Left kidney (tissue), 2 donors: Measurements from ENCODE around the gene SSC4D. TPM values are rescaled to one million over a fixed set of nuclear protein-coding genes. Genes with fewer than 3 reads are reported as not detected.
A peak's percentile ranks its signal among the peaks of the same experiment; 100 is the strongest.
"Not testable (repeated sequence)": the region's sequence is repeated elsewhere in the genome, so short reads cannot be mapped to it uniquely, and the experiment has no call there.

Experiments used
- DNase-seq: peaks from one replicate; pipeline ENCODE4 v3.0.0-alpha.2; 2013
- polyA plus RNA-seq: library from polyadenylated mRNA; unstranded; fragments of 120-200 nt; gene quantifications from one replicate; pipeline ENCODE4 v1.2.1, GENCODE V29; 2013; ENCODE audit not compliant: insufficient read length

SSC4D gene
- polyA plus RNA-seq, 1 donor, result 4.3 TPM

GRCh38 chr7:76423666-76424412, 14.3 kb upstream of the SSC4D start:
- DNase-seq, result no peak

- DNase-seq, result not testable (repeated sequence)
Measured at GRCh38 chr7:76421097-76421496, 11.6 kb upstream of the SSC4D start.

- not testable (repeated sequence) for DNase-seq
Measured at GRCh38 chr7:76417654-76418310, 8.3 kb upstream of the SSC4D start.

- no peak for DNase-seq
Measured at GRCh38 chr7:76412249-76412648, 2.8 kb upstream of the SSC4D start.

- no peak for DNase-seq
Measured at GRCh38 chr7:76411626-76412025, 2.1 kb upstream of the SSC4D start.

GRCh38 chr7:76408121-76408560, 1.4 kb downstream of the SSC4D start:
- DNase-seq, result no peak

GRCh38 chr7:76407718-76408117, 1.8 kb downstream of the SSC4D start:
- DNase-seq, result no peak

GRCh38 chr7:76405738-76406137, 3.8 kb downstream of the SSC4D start:
- DNase-seq, result no peak

- no peak for DNase-seq
Measured at GRCh38 chr7:76403780-76404494, 5.6 kb downstream of the SSC4D start.

- DNase-seq, result not testable (repeated sequence)
Measured at GRCh38 chr7:76403097-76403496, 6.4 kb downstream of the SSC4D start.

- no peak for DNase-seq
Measured at GRCh38 chr7:76400248-76400647, 9.2 kb downstream of the SSC4D start.

- peak; percentile 66 for DNase-seq
Measured at GRCh38 chr7:76397409-76398183, 11.9 kb downstream of the SSC4D start.

- DNase-seq, result no peak
Measured at GRCh38 chr7:76396864-76397263, 12.6 kb downstream of the SSC4D start.

- DNase-seq, result no peak
Measured at GRCh38 chr7:76395965-76396726, 13.4 kb downstream of the SSC4D start.

- not testable (repeated sequence) for DNase-seq
Measured at GRCh38 chr7:76395605-76395964, 13.9 kb downstream of the SSC4D start.

- no peak for DNase-seq
Measured at GRCh38 chr7:76394957-76395356, 14.5 kb downstream of the SSC4D start.

GRCh38 chr7:76393116-76394031, 16.1 kb downstream of the SSC4D start:
- DNase-seq, result peak; percentile 86

- no peak for DNase-seq
Measured at GRCh38 chr7:76392531-76393115, 16.9 kb downstream of the SSC4D start.

GRCh38 chr7:76390092-76390491, 19.4 kb downstream of the SSC4D start:
- no peak for DNase-seq

GRCh38 chr7:76387789-76388188, 21.7 kb downstream of the SSC4D start:
- DNase-seq, result not testable (repeated sequence)
